Tibial artery (tissue), 4 donors: Measurements from ENCODE around the gene CDC23.
A peak's percentile ranks its signal among the peaks of the same experiment; 100 is the strongest.

Experiments used
- DNase-seq, 2 donors: peaks; one replicate each; pipeline ENCODE4 v3.0.0-alpha.2; 2019
- H3K27ac ChIP-seq, 2 donors: fragments of 200-600 bp; sonication (generic) in 1 of 2; 1 replicate in 1 of 2; 2 replicates in 1 of 2; pipeline ENCODE4 v1.5.1; 2018 to 2019; ENCODE audit warnings: mild to moderate bottlenecking in 1 of 2
- H3K27me3 ChIP-seq, 2 donors: fragments of 200-600 bp; sonication (generic) in 1 of 2; one replicate each; pipeline versions ENCODE4 v1.5.1 to v1.6.0; 2016 to 2019
- H3K36me3 ChIP-seq, 3 donors: fragments of 200-600 bp; sonication (generic) in 2 of 3; one replicate each; pipeline ENCODE4 v1.5.1; 2016 to 2019; ENCODE audit warnings: mild to moderate bottlenecking in 2 of 3
- H3K4me1 ChIP-seq, 4 donors: fragments of 200-600 bp; sonication (generic) in 2 of 4; 1 replicate in 3 of 4; 2 replicates in 1 of 4; pipeline ENCODE4 v1.5.1; 2016 to 2019
- H3K4me3 ChIP-seq, 2 donors: fragments of 200-600 bp; sonication (generic) in 1 of 2; 1 replicate in 1 of 2; 2 replicates in 1 of 2; pipeline ENCODE4 v1.5.1; 2018 to 2019; ENCODE audit warnings: mild to moderate bottlenecking in 2 of 2
- H3K9me3 ChIP-seq, 3 donors: fragments of 200-600 bp; sonication (generic) in 1 of 3; one replicate each; pipeline ENCODE4 v1.5.1; 2016 to 2019
- intact Hi-C: fragments of 100-400 bp; cut with DNase I; formaldehyde crosslinking; loops from one replicate; pipeline ENCODE4 v1.15.0; 2023; ENCODE audit warnings: low total_unique reads
- TF ChIP-seq, protein P1 (sequence below), 2 experiments: fragments of 200-600 bp in 1 of 2; fragments of 450-650 bp in 1 of 2; IDR thresholded peaks; one replicate each; pipeline ENCODE4 v1.5.1; 2017 to 2019; ENCODE audit warnings: antibody characterized with exemption in 2 of 2, mild to moderate bottlenecking in 1 of 2, moderate library complexity in 1 of 2

CDC23 gene

DNA sequence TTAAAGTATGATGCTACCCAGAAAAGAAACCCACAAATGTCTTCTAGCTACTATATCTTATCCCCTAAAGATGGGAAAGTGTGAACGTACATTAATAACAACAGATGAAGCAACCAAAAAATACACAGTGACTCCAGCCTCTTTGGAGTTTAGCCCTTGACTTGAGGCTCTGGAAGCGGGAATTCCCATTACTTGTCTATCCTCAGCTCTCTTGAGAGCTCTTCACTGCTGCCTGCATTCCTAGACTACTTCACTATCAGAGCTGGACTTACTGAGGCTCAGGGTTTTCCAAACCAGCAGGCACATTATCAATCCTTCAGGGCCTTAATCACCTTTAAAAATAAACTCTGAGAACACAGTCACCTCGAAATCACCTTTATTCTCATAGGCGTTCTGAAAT is 72.9 kb downstream of the CDC23 start:
- Histone ChIP-seq H3K4me3 (no peak overlapping the region), H3K4me1 (peaks cover 0 to 11% (median 4%) of the 10 kb centered on the region in 4 donors), H3K9me3 (no peaks in the 10 kb centered on the region), H3K36me3 (no peaks in the 10 kb centered on the region), H3K27me3 (no peaks in the 10 kb centered on the region), H3K27ac (no peak overlapping the region)
- TF ChIP-seq, protein P1, sequence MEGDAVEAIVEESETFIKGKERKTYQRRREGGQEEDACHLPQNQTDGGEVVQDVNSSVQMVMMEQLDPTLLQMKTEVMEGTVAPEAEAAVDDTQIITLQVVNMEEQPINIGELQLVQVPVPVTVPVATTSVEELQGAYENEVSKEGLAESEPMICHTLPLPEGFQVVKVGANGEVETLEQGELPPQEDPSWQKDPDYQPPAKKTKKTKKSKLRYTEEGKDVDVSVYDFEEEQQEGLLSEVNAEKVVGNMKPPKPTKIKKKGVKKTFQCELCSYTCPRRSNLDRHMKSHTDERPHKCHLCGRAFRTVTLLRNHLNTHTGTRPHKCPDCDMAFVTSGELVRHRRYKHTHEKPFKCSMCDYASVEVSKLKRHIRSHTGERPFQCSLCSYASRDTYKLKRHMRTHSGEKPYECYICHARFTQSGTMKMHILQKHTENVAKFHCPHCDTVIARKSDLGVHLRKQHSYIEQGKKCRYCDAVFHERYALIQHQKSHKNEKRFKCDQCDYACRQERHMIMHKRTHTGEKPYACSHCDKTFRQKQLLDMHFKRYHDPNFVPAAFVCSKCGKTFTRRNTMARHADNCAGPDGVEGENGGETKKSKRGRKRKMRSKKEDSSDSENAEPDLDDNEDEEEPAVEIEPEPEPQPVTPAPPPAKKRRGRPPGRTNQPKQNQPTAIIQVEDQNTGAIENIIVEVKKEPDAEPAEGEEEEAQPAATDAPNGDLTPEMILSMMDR (IDR thresholded peaks at IDR 0.05), result no peak
- intact Hi-C loops, result loop anchor here (5.0 kb wide), 1 partner anchor 1498 kb away; no protein-coding TSS in a partner anchor
- no peak for DNase-seq

DNA sequence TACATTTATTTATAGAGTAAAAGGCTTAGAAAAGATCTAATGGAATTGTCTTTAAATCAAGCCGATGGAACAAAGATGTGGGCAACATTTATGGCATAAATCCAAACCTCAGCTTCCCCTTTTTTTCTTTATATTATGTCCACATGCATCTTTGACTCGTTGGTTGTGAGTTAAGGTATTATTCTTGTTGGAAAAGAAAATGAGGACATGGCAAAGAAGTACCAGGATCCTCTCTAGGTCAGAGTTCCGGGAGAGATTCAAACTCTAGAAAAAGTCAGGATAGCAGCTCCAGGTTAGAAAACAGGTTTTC is 73.4 kb downstream of the CDC23 start:
- peaks cover 0 to 11% (median 4%) of the 10 kb centered on the region in 4 donors for H3K4me1 ChIP-seq
- intact Hi-C loops, result loop anchor here (5.0 kb wide), 1 partner anchor 1497 kb away; no protein-coding TSS in a partner anchor
- no peak overlapping the region for H3K27ac ChIP-seq
- H3K9me3 ChIP-seq, result no peaks in the 10 kb centered on the region
- peak overlapping the region in 1 of 2 donors; percentile 50 for H3K4me3 ChIP-seq
- no peaks in the 10 kb centered on the region for H3K27me3 ChIP-seq
- TF ChIP-seq, protein P1 (IDR thresholded peaks at IDR 0.05), result no peak
- no peak for DNase-seq
- no peaks in the 10 kb centered on the region for H3K36me3 ChIP-seq

DNA sequence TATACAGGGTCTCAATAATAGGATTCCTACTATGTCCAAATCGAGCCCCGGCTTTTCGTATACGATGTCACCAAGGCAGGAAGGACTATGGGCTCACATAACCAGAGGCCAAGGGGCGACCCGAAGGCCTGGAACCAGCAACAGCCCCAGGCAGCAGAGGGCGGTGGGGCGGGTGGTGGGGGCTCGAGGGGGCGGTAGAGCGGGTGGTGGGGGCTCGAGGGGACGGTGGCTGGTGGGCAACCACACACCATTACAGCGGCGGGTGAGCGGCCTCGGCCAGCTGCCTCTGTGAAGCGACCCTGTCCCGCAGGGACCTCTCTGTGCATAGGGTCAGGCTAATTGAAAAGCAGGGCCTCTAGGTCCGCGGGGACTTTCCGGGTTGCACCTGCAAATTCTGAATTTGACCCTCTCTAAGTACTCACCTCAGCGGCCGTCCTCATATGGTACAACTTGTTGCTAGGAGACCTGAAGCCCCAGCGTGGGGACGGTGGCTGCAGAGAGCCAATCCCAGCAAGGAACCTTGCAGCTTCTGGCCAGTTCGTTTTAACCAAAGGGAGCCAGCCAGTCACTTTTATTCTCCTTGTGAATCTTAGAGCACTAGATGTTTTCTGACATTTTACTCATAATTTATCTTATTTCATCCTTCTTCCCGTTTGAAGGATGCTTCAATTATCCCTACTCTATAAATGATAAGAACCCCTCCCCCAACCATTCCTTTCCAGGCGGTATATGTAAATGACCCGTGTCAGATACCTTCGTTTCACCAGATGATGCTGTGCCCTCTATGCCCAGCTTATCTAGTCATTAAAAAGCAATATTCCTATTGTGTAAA is 74.0 kb downstream of the CDC23 start, which contains the start of gene NME5:
TSS of gene NME5 (minus strand) at position 480 of the 832 bp plus-strand sequence. CDS start 648 bp downstream, outside the sequence.
- H3K27me3 ChIP-seq, result no peaks in the 10 kb centered on the region
- peaks cover 0 to 11% (median 4%) of the 10 kb centered on the region in 4 donors for H3K4me1 ChIP-seq
- H3K9me3 ChIP-seq, result no peaks in the 10 kb centered on the region
- H3K36me3 ChIP-seq, result no peaks in the 10 kb centered on the region
- intact Hi-C loops, result no loop called here
- TF ChIP-seq, protein P1 (IDR thresholded peaks at IDR 0.05), result no peak
- peak within 1 kb of the TSS; percentile 50 to 54 for H3K4me3 ChIP-seq
- no peak within 1 kb of the TSS for H3K27ac ChIP-seq
- peak in 1 of 2 donors; percentile 30 for DNase-seq
